AG09319 (cell line): Measurements from ENCODE around the gene ANKAR.
"Not testable (repeated sequence)": the region's sequence is repeated elsewhere in the genome, so short reads cannot be mapped to it uniquely, and the experiment has no call there.

Experiments
- DNase-seq: peaks from one replicate; pipeline ENCODE4 v3.0.0-alpha.2; 2010; ENCODE audit warnings: low read depth; ENCODE audit errors: extremely low read depth
- CTCF ChIP-seq: IDR thresholded peaks from 2 replicates; pipeline ENCODE4 v1.5.1; 2011; ENCODE audit warnings: low read depth, mild to moderate bottlenecking, inconsistent platforms, low read length, moderate library complexity

Gene ANKAR

GRCh38 chr2:189685540-189686229 is 11.2 kb downstream of the ANKAR start:
- no peak for TF ChIP-seq CTCF
- peak; percentile 23 for DNase-seq

GRCh38 chr2:189687796-189688195 is 13.3 kb downstream of the ANKAR start:
- DNase-seq: not testable (repeated sequence)

GRCh38 chr2:189696223-189696622 is 21.8 kb downstream of the ANKAR start:
- DNase-seq: no peak
- no peak for TF ChIP-seq CTCF

- DNase-seq: peak; percentile 19
- TF ChIP-seq CTCF: peak; percentile 54
Measured at GRCh38 chr2:189698020-189698887, 23.8 kb downstream of the ANKAR start.

- TF ChIP-seq CTCF: no peak
- DNase-seq: no peak
Measured at GRCh38 chr2:189700681-189701080, 26.2 kb downstream of the ANKAR start.

GRCh38 chr2:189702071-189702470 is 27.6 kb downstream of the ANKAR start:
- DNase-seq: no peak
- no peak for TF ChIP-seq CTCF

GRCh38 chr2:189709501-189710221 is 35.2 kb downstream of the ANKAR start:
- no peak for TF ChIP-seq CTCF

GRCh38 chr2:189717593-189717992 is 43.1 kb downstream of the ANKAR start:
- not testable (repeated sequence) for DNase-seq

More at GRCh38 chr2:189709501-189710221, 35.2 kb downstream of the ANKAR start:
- no peak for DNase-seq
